NCI-H2196 treated with DMSO at 0.1 percent for 48 hours (cell line): Measurements from ENCODE around the gene KRT16.
"Not testable (repeated sequence)": the region's sequence is repeated elsewhere in the genome, so short reads cannot be mapped to it uniquely, and the experiment has no call there.

ENCODE experiments used
- DNase-seq: peaks from one replicate; lab custom pipeline; 2025; ENCODE audit not compliant: unreplicated experiment; lab: John Stamatoyannopoulos, UW

The KRT16 gene

GRCh38 chr17:41628621-41629255 lies 16.2 kb upstream of the KRT16 start:
- not testable (repeated sequence) for DNase-seq

GRCh38 chr17:41628073-41628370 lies 15.5 kb upstream of the KRT16 start:
- not testable (repeated sequence) for DNase-seq

- DNase-seq, result no peak
Observed at GRCh38 chr17:41627316-41628072, 14.9 kb upstream of the KRT16 start.

- DNase-seq, result not testable (repeated sequence)
Observed at GRCh38 chr17:41626914-41627295, 14.3 kb upstream of the KRT16 start.

GRCh38 chr17:41626028-41626913 lies 13.7 kb upstream of the KRT16 start:
- not testable (repeated sequence) for DNase-seq

- DNase-seq, result no peak
Observed at GRCh38 chr17:41625602-41626001, 13.0 kb upstream of the KRT16 start.

GRCh38 chr17:41624208-41625101 lies 11.9 kb upstream of the KRT16 start, which contains the start of gene KRT17:
Gene KRT17, minus strand, starts transcription at chr17:41624575. Its CDS starts 66 bp downstream, at chr17:41624509.
- no peak for DNase-seq

GRCh38 chr17:41623184-41623861 lies 10.8 kb upstream of the KRT16 start:
- not testable (repeated sequence) for DNase-seq

- not testable (repeated sequence) for DNase-seq
Observed at GRCh38 chr17:41622340-41623183, 10.0 kb upstream of the KRT16 start.

GRCh38 chr17:41621916-41622315 lies 9.3 kb upstream of the KRT16 start:
- DNase-seq, result no peak

- not testable (repeated sequence) for DNase-seq
Observed at GRCh38 chr17:41621435-41621817, 8.9 kb upstream of the KRT16 start.

- DNase-seq, result no peak
Observed at GRCh38 chr17:41620583-41621434, 8.2 kb upstream of the KRT16 start.

GRCh38 chr17:41619927-41620582 lies 7.5 kb upstream of the KRT16 start:
- not testable (repeated sequence) for DNase-seq

GRCh38 chr17:41619036-41619926 lies 6.7 kb upstream of the KRT16 start:
- DNase-seq, result no peak

- no peak for DNase-seq
Observed at GRCh38 chr17:41618341-41619035, 5.9 kb upstream of the KRT16 start.

GRCh38 chr17:41617698-41618097 lies 5.1 kb upstream of the KRT16 start:
- DNase-seq, result no peak
